Stomach (tissue), 4 donors: Measurements from ENCODE around the gene MDH1B.

ENCODE experiments used
- EP300 ChIP-seq: sonication (generic); formaldehyde crosslinking; IDR thresholded peaks from one replicate; pipeline ENCODE4 v1.6.1; 2017; ENCODE audit warnings: antibody characterized with exemption
- TF ChIP-seq, protein P1 (sequence below), 7 experiments: fragments of 450-650 bp in 4 of 7; fragments of 200-600 bp in 3 of 7; sonication (generic) in 3 of 7; IDR thresholded peaks; one replicate each; pipeline ENCODE4 v1.5.1; 2016 to 2019; ENCODE audit warnings: antibody characterized with exemption in 7 of 7, control low read depth in 2 of 7, mild to moderate bottlenecking in 1 of 7

DNA sequence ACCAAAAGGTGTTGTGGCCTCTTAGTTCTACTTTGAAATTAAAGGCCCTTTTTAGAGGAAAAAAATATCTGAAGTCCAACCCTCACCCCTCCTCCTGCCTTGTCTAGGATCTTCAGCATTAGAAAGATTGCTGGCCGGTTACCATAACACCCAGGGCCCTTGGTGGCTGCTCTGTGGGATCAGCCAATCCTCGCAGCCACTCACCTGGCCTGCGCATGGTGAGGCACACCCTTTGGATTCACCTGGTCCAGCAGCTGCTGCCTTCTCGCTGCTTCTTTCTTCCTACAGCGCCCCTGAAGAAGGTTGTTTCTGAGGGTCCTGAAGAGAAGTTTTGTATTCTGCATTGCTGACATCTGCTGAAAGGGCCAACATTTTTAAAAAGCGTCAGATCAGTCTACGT is 72.2 kb downstream of the MDH1B start:
- TF ChIP-seq, protein P1, sequence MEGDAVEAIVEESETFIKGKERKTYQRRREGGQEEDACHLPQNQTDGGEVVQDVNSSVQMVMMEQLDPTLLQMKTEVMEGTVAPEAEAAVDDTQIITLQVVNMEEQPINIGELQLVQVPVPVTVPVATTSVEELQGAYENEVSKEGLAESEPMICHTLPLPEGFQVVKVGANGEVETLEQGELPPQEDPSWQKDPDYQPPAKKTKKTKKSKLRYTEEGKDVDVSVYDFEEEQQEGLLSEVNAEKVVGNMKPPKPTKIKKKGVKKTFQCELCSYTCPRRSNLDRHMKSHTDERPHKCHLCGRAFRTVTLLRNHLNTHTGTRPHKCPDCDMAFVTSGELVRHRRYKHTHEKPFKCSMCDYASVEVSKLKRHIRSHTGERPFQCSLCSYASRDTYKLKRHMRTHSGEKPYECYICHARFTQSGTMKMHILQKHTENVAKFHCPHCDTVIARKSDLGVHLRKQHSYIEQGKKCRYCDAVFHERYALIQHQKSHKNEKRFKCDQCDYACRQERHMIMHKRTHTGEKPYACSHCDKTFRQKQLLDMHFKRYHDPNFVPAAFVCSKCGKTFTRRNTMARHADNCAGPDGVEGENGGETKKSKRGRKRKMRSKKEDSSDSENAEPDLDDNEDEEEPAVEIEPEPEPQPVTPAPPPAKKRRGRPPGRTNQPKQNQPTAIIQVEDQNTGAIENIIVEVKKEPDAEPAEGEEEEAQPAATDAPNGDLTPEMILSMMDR (IDR thresholded peaks at IDR 0.05) = no peak
- TF ChIP-seq EP300 = no peak
